Kidney (tissue), 22 donors: ENCODE data around the gene TSBP1. TPM values are rescaled to one million over a fixed set of nuclear protein-coding genes. Genes with fewer than 3 reads are reported as not detected.

Experiments
- DNase-seq, 5 donors: peaks; one replicate each; pipeline ENCODE4 v3.0.0-alpha.2; 2013 to 2020
- FAIRE-seq: peaks from 2 replicates; lab custom pipeline; 2012; peaks lifted over from hg19 to GRCh38; lab: Jason Lieb, UNC
- H3K27ac ChIP-seq, 2 donors: one replicate each; pipeline ENCODE4 v1.7.0; 2013; ENCODE audit warnings: low read depth in 2 of 2, low read length in 2 of 2, inconsistent platforms in 1 of 2
- H3K27me3 ChIP-seq: one replicate; pipeline ENCODE4 v1.7.1; 2013; ENCODE audit warnings: low read length, inconsistent platforms; ENCODE audit not compliant: control insufficient read depth, insufficient read depth
- H3K36me3 ChIP-seq, 3 donors: one replicate each; pipeline versions ENCODE4 v1.7.0 to v1.7.1; 2013; ENCODE audit warnings: low read length in 3 of 3, control low read depth in 1 of 3, inconsistent platforms in 1 of 3; ENCODE audit not compliant: insufficient read depth in 3 of 3, control insufficient read depth in 2 of 3
- H3K4me1 ChIP-seq, 3 donors: one replicate each; pipeline versions ENCODE4 v1.7.0 to v1.7.1; 2013; ENCODE audit warnings: low read length in 3 of 3, inconsistent platforms in 1 of 3, low read depth in 1 of 3; ENCODE audit not compliant: control insufficient read depth in 2 of 3, insufficient read depth in 2 of 3
- H3K4me3 ChIP-seq, 3 donors: one replicate each; pipeline versions ENCODE4 v1.7.0 to v1.8.1; 2013; ENCODE audit warnings: low read length in 3 of 3, control low read depth in 1 of 3, inconsistent platforms in 1 of 3
- H3K9ac ChIP-seq, 3 donors: one replicate each; pipeline versions ENCODE4 v1.7.0 to v1.7.1; 2013; ENCODE audit warnings: low read length in 3 of 3, control low read depth in 1 of 3, inconsistent platforms in 1 of 3
- H3K9me3 ChIP-seq, 3 donors: one replicate each; pipeline versions ENCODE4 v1.7.0 to v1.7.1; 2013; ENCODE audit warnings: low read length in 3 of 3, control low read depth in 1 of 3, inconsistent platforms in 1 of 3; ENCODE audit not compliant: control insufficient read depth in 2 of 3, insufficient read depth in 1 of 3
- CTCF ChIP-seq: IDR thresholded peaks from 3 replicates; pipeline ENCODE4 v1.5.1; 2012; ENCODE audit warnings: mild to moderate bottlenecking, moderate library complexity, borderline replicate concordance; ENCODE audit not compliant: insufficient read depth; ENCODE audit errors: extremely low read depth
- intact Hi-C: fragments of 100-400 bp; cut with DNase I; formaldehyde crosslinking; loops from one replicate; pipeline ENCODE4 v1.11.1; 2022
- long read RNA-seq, 10 donors: library from polyadenylated mRNA in 1 of 10; unstranded in 1 of 10; transcript quantifications; one replicate each; pipeline ENCODE4 v2.0.0 and lab custom pipeline, GENCODE V29; 2021 to 2026
- polyA plus RNA-seq: library from polyadenylated mRNA; stranded (reverse); fragments of 350-450 nt; fragmentation: Illumina TruSeq; extraction: RNeasy Lipid Tissue Mini Kit (QIAGEN cat#74804); gene quantifications from one replicate; pipeline ENCODE4 v1.2.3, GENCODE V29; 2014; ENCODE audit warnings: low read depth, low replicate concordance; ENCODE audit not compliant: insufficient read depth
- total RNA-seq: library from RNA; stranded (reverse); fragmentation: NEBNext Ultra II Directional; extraction: Animal tissue kit (Norgen Biotek cat#: 25700); gene quantifications from one replicate; pipeline ENCODE4 v1.2.1, GENCODE V29; 2021
- donor health status: control.
- donor health status: control.
- donor health status: control.
- donor health status: control.
- donor health status: control.
- donor health status: DM: yes; HTN: yes; CAD: no.
- donor health status: Normal renal cell carcinoma (clear cell type).

The TSBP1 gene, protein sequence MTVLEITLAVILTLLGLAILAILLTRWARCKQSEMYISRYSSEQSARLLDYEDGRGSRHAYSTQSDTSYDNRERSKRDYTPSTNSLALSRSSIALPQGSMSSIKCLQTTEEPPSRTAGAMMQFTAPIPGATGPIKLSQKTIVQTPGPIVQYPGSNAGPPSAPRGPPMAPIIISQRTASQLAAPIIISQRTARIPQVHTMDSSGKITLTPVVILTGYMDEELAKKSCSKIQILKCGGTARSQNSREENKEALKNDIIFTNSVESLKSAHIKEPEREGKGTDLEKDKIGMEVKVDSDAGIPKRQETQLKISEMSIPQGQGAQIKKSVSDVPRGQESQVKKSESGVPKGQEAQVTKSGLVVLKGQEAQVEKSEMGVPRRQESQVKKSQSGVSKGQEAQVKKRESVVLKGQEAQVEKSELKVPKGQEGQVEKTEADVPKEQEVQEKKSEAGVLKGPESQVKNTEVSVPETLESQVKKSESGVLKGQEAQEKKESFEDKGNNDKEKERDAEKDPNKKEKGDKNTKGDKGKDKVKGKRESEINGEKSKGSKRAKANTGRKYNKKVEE
- not detected for total RNA-seq
- not detected for polyA plus RNA-seq
- long read RNA-seq, donor 1 = 0 reads
- long read RNA-seq, donor 2 = 0 reads
- long read RNA-seq, donor 3, partial matches to known transcripts = 15 of 15 reads
- long read RNA-seq, donor 3, other reads (novel, unspliced or antisense) = 0 of 15 reads
- long read RNA-seq, donor 4 = 0 reads
- long read RNA-seq, donor 5 = 0 reads
- long read RNA-seq, donor 6 = 0 reads
- long read RNA-seq, donor 7 = 0 reads
- long read RNA-seq, donor 8 = 0 reads
- long read RNA-seq, donor 9 = 0 reads
- long read RNA-seq, donor 10 = 0 reads

DNA sequence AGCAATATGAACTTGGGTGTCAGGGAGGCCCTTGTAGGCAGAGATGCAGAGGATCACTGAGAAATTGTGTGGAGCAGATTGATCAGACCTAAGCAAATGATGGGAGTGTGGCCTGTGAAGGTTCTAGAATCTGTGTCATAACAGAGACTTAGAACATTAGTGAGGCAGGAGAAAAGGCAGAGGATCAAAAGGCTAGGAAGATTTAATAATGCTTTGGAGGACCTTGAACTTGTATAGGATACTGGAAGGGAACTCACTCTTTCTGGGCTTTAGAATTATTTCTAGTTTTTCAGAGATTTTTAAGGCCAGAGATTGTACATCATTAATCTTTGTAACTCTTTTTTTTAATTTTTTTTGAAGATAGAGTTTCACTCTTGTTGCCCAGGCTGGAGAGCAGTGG, at the start of gene TSBP1:
TSS of gene TSBP1 (minus strand) at position 101 of the 400 bp plus-strand sequence. CDS start 197 bp downstream, outside the sequence.
- FAIRE-seq (no peak), DNase-seq (no peak)
- TF ChIP-seq CTCF = no peak
- no peak within 1 kb of the TSS for H3K27ac ChIP-seq
- H3K9me3 ChIP-seq = no peaks in the 10 kb centered on the region
- no peak within 1 kb of the TSS for H3K4me3 ChIP-seq
- H3K9ac ChIP-seq = no peak within 1 kb of the TSS
- H3K27me3 ChIP-seq = no peaks in the 10 kb centered on the region
- intact Hi-C loops = no loop called here
- no peaks in the 10 kb centered on the region for H3K36me3 ChIP-seq
- no peaks in the 10 kb centered on the region for H3K4me1 ChIP-seq

DNA sequence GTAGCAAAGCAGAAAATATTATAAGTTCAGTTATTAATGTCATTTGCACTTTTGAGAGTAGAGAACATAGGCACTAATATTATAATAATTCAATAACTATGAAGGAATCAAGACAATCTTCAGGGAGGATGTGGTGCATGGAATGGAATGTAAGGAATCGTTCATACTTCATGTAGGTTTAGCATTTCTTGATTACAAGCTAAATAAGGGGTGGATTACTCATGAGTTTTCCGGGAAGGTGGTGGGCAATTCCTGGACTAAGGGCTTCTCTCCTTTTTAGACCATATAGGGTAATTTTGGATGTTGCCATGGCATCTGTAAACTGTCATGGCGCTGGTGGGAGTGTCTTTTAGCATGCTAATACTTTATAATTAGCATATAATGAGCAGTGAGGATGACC, 44.3 kb upstream of the TSBP1 start:
- no peak overlapping the region for H3K9ac ChIP-seq
- no peak for TF ChIP-seq CTCF
- peaks cover 2% of the 10 kb centered on the region for H3K27me3 ChIP-seq
- DNase-seq (no peak), FAIRE-seq (no peak)
- H3K36me3 ChIP-seq = no peaks in the 10 kb centered on the region
- peak overlapping the region in 1 of 3 donors; percentile 12 for H3K4me3 ChIP-seq
- intact Hi-C loops = loop anchor here (10.0 kb wide), 1 partner anchor 289 kb away; no protein-coding TSS in a partner anchor
- no peaks in the 10 kb centered on the region for H3K9me3 ChIP-seq
- no peak overlapping the region for H3K27ac ChIP-seq
- no peaks in the 10 kb centered on the region for H3K4me1 ChIP-seq

- Histone ChIP-seq H3K27ac (no peak overlapping the region), H3K27me3 (peaks cover 2% of the 10 kb centered on the region), H3K4me1 (no peaks in the 10 kb centered on the region), H3K9me3 (no peaks in the 10 kb centered on the region), H3K4me3 (peak overlapping the region in 1 of 3 donors; percentile 12), H3K9ac (no peak overlapping the region), H3K36me3 (no peaks in the 10 kb centered on the region)
- intact Hi-C loops = loop anchor here (10.0 kb wide), 1 partner anchor 289 kb away; no protein-coding TSS in a partner anchor
- peak; percentile 13 for FAIRE-seq
- TF ChIP-seq CTCF = peak; percentile 98
- peak; percentile 68 to 92 (median 81) for DNase-seq
These were observed 43.9 kb upstream of the TSBP1 start for GRCh38 chr6:32415521-32416019.
